A673 (cell line): ENCODE results near the gene MPO. TPM values are rescaled to one million over a fixed set of nuclear protein-coding genes. Genes with fewer than 3 reads are reported as not detected.
A peak's percentile ranks its signal among the peaks of the same experiment; 100 is the strongest.

Experiments
- BruUV-seq: library from RNA; stranded (reverse); fragments of 400-500 nt; replicated peaks from 2 replicates; lab custom pipeline; 2021; lab: Mats Ljungman, UMichigan
- CTCF ChIA-PET: fragments of 300-600 bp; sonication (Branson Sonifier 250); formaldehyde crosslinking; loops from one replicate; lab custom pipeline; 2022; ENCODE audit warnings: antibody characterized with exemption; lab: Charles Lee
- POLR2A ChIA-PET: fragments of 300-600 bp; sonication (Branson Sonifier 250); formaldehyde crosslinking; loops from one replicate; lab custom pipeline; 2022; ENCODE audit warnings: antibody characterized with exemption; ENCODE audit not compliant: low non-redundant PET; lab: Charles Lee
- DNase-seq: peaks from one replicate; pipeline ENCODE4 v3.0.0-alpha.2; 2015; ENCODE audit warnings: low spot score
- H3K27ac ChIP-seq: fragments of 200-600 bp; sonication (generic); 2 replicates; pipeline ENCODE4 v1.5.1; 2016; ENCODE audit warnings: mixed run types, low read depth, mild to moderate bottlenecking, mixed read lengths, antibody characterized with exemption, low read length; ENCODE audit not compliant: poor library complexity, severe bottlenecking
- H3K27me3 ChIP-seq: fragments of 200-600 bp; sonication (generic); replicated peaks from 2 replicates; pipeline ENCODE4 v1.6.1; 2017; ENCODE audit warnings: mixed run types, low read depth, mild to moderate bottlenecking, mixed read lengths, antibody characterized with exemption, low read length; ENCODE audit not compliant: insufficient read depth, poor library complexity
- H3K36me3 ChIP-seq: fragments of 200-600 bp; sonication (generic); 2 replicates; pipeline ENCODE4 v1.6.1; 2016; ENCODE audit warnings: mixed run types, mild to moderate bottlenecking, mixed read lengths, antibody characterized with exemption, low read length; ENCODE audit not compliant: insufficient read depth, poor library complexity, severe bottlenecking
- H3K4me1 ChIP-seq: fragments of 200-600 bp; sonication (generic); 2 replicates; pipeline ENCODE4 v1.6.1; 2017; ENCODE audit warnings: mixed run types, mild to moderate bottlenecking, mixed read lengths, antibody characterized with exemption, low read length; ENCODE audit not compliant: insufficient read depth, poor library complexity, severe bottlenecking
- H3K4me3 ChIP-seq: fragments of 200-600 bp; sonication (generic); 2 replicates; pipeline ENCODE4 v1.5.1; 2016; ENCODE audit warnings: low read depth, mixed run types, mild to moderate bottlenecking, mixed read lengths, low read length; ENCODE audit not compliant: poor library complexity, severe bottlenecking
- H3K9me3 ChIP-seq: fragments of 200-600 bp; sonication (generic); 2 replicates; pipeline ENCODE4 v1.6.1; 2016; ENCODE audit warnings: mixed run types, low read depth, mild to moderate bottlenecking, mixed read lengths, antibody characterized with exemption, low read length; ENCODE audit not compliant: poor library complexity, severe bottlenecking
- EZH2 ChIP-seq: fragments of 200-600 bp; sonication (generic); IDR thresholded peaks from 2 replicates; pipeline ENCODE4 v1.6.1; 2017; ENCODE audit warnings: borderline replicate concordance, low read depth, mild to moderate bottlenecking, mixed read lengths, antibody characterized with exemption, low read length; ENCODE audit not compliant: poor library complexity, severe bottlenecking
- intact Hi-C: fragments of 100-400 bp; cut with micrococcal nuclease; formaldehyde crosslinking; loops from one replicate; pipeline ENCODE4 v1.10.0; 2022; ENCODE audit not compliant: unreplicated experiment
- total RNA-seq: library from RNA; stranded (reverse); gene quantifications from 2 replicates; pipeline ENCODE4 v1.2.3, GENCODE V29; 2021
- TF ChIP-seq, protein P1 (sequence below): fragments of 300-800, 200-600 bp; sonication (generic); conservative IDR thresholded peaks from 2 replicates; pipeline ENCODE4 v1.5.1; 2017; ENCODE audit warnings: low read depth, mild to moderate bottlenecking, antibody characterized with exemption, low read length, moderate library complexity, mixed read lengths

The MPO gene
- total RNA-seq, 1 experiment from 2014 or later = not detected

DNA sequence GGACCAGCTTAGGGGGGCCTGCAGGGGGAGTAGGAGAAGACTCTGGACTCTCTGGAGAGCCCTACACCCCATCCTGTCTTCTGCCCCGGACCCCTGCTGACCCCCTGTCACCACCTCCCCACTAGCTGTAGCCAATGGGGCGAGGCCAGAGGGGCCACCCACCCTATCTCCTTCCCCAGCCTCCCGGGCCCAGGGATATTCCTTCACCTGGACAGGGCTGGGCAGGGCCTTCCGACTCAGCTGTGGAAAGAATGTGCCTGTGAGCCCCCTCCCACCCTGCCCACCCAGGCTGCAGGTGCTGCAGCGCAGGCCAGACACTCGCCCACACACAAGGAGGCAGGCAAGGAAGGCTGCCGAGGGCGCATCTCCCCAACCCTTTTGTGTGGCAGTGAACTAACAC is 24.9 kb upstream of the MPO start:
- DNase-seq = no peak
- POLR2A ChIA-PET = no interaction called here
- TF ChIP-seq EZH2 = no peak
- TF ChIP-seq, protein P1, sequence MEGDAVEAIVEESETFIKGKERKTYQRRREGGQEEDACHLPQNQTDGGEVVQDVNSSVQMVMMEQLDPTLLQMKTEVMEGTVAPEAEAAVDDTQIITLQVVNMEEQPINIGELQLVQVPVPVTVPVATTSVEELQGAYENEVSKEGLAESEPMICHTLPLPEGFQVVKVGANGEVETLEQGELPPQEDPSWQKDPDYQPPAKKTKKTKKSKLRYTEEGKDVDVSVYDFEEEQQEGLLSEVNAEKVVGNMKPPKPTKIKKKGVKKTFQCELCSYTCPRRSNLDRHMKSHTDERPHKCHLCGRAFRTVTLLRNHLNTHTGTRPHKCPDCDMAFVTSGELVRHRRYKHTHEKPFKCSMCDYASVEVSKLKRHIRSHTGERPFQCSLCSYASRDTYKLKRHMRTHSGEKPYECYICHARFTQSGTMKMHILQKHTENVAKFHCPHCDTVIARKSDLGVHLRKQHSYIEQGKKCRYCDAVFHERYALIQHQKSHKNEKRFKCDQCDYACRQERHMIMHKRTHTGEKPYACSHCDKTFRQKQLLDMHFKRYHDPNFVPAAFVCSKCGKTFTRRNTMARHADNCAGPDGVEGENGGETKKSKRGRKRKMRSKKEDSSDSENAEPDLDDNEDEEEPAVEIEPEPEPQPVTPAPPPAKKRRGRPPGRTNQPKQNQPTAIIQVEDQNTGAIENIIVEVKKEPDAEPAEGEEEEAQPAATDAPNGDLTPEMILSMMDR = no peak
- Histone ChIP-seq H3K4me3 (no peak overlapping the region), H3K36me3 (no peaks in the 10 kb centered on the region), H3K27me3 (no peaks in the 10 kb centered on the region), H3K4me1 (no peaks in the 10 kb centered on the region), H3K9me3 (no peaks in the 10 kb centered on the region), H3K27ac (no peak overlapping the region)
- CTCF ChIA-PET = no interaction called here
- no TSS peak for BruUV-seq
- intact Hi-C loops = no loop called here

DNA sequence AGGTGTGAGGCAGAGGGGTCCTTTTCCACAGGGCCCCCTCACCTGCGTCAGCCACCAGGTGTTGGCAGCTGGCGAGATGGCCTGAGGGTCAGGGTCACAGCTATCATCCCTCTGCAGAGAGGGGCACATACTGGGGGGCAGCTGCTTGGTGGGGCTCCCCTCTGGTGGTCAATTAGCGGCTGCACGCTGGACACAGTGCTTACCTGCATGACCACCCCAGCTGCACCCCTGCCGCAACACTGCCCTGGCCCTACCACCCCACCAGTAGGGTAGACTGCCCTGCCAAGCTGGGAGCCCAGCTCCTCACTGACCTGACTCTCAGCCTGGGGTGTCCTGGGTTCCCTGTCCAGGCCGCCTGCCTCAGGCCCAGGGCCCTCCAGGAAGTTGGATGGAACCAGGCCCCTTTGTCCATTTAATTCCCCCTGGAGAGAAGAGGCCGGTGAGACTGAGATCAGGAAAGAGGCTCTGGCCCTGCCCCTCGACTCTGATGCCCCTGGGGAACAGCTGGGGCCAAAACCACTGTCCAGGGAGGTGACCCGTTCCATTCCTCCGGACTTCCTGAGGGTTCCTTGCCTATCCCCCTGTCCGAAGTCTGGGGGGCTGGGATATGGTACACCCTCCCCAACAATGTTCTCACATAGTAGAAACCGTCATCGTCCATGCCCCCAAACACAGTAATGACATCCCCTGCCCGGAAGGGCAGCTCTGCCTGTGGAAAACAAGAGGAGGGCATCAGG is 24.2 kb upstream of the MPO start:
- Histone ChIP-seq H3K27ac (no peak overlapping the region), H3K36me3 (no peaks in the 10 kb centered on the region), H3K4me3 (no peak overlapping the region), H3K9me3 (no peaks in the 10 kb centered on the region), H3K4me1 (no peaks in the 10 kb centered on the region), H3K27me3 (no peaks in the 10 kb centered on the region)
- BruUV-seq = no TSS peak
- ChIA-PET POLR2A (no interaction called here), CTCF (interaction anchor here (0.6 to 1.8 kb wide), 2 partner anchors 113 to 164 kb away, joined by 5 to 9 read pairs; partner anchors contain the start of gene RNF43)
- intact Hi-C loops = loop anchor here (5.0 kb wide), 1 partner anchor 142 kb away; no protein-coding TSS in a partner anchor
- DNase-seq = no peak
- TF ChIP-seq, protein P1 = no peak
- TF ChIP-seq EZH2 = no peak

DNA sequence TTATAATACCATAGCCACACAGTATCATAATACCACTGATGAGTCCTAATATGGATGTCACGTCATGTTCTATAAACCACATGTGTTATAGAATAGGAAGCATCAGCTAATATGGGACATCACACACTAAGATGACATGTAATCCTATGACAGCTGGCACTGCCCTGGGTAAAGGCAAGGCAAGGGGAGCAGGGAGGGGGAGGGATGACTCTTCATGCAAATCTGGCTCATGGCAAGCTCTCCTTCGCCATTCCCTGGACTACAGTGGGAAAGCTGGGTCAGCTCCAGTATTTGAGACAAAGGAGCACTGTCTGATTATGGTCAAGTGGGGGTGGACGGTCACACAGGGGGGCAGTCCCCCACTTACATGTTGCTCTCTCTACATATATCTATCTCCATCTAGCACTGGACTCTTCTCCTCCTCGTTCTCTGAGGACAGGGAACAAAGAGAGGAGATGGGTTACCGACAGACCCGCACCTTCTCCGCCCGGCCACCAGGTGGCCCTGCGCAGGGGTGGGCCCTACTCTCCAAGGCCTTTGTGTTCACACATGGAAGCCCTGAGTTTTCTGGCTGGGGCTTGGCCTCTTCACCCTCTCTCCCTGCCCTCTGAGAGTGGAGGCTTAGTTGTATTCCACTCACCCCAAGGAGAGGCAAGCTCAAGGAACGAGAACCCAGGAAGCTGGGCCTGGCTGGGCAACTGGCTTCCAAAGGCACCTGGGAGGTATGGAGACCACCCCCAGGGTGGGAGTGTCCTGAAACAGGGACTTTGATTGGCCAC is 23.4 kb upstream of the MPO start:
- peak; percentile 75 for DNase-seq
- no peaks in the 10 kb centered on the region for H3K9me3 ChIP-seq
- ChIA-PET POLR2A (no interaction called here), CTCF (interaction anchor here (0.5 to 1.8 kb wide), 3 partner anchors 10 to 135 kb away, joined by 3 to 9 read pairs (median 4); partner anchors contain the start of gene RNF43)
- no peak overlapping the region for H3K4me3 ChIP-seq
- BruUV-seq = no TSS peak
- no peak overlapping the region for H3K27ac ChIP-seq
- TF ChIP-seq, protein P1 = peak; percentile 91
- no peak for TF ChIP-seq EZH2
- H3K27me3 ChIP-seq = peaks cover 5% of the 10 kb centered on the region
- intact Hi-C loops = loop anchor here (5.0 kb wide), 1 partner anchor 143 kb away; no protein-coding TSS in a partner anchor
- no peaks in the 10 kb centered on the region for H3K4me1 ChIP-seq
- H3K36me3 ChIP-seq = no peaks in the 10 kb centered on the region
